Thoracic aorta (tissue), 2 donors: ENCODE results near the gene CCDC88C. TPM values are rescaled to one million over a fixed set of nuclear protein-coding genes. Genes with fewer than 3 reads are reported as not detected.

Source experiments
- ATAC-seq: fragments of 150-250 bp; one replicate; pipeline ENCODE4 v1.8.0; 2017; ENCODE audit warnings: low read depth; ENCODE audit not compliant: insufficient number of reproducible peaks, low FRiP score
- DNase-seq: peaks from one replicate; pipeline ENCODE4 v3.0.0-alpha.2; 2020; ENCODE audit warnings: low spot score
- H3K27ac ChIP-seq, 2 donors: fragments of 200-600 bp; sonication (generic); 1 replicate in 1 of 2; 2 replicates in 1 of 2; pipeline ENCODE4 v1.5.1; 2016; ENCODE audit warnings: mild to moderate bottlenecking in 2 of 2, moderate library complexity in 2 of 2
- H3K27me3 ChIP-seq: fragments of 200-600 bp; sonication (generic); replicated peaks from 2 replicates; pipeline ENCODE4 v1.6.0; 2016; ENCODE audit warnings: mild to moderate bottlenecking; ENCODE audit not compliant: insufficient read depth
- H3K36me3 ChIP-seq: fragments of 200-600 bp; sonication (generic); one replicate; pipeline ENCODE4 v1.5.1; 2016
- H3K4me1 ChIP-seq, 2 donors: fragments of 200-600 bp; sonication (generic); 1 replicate in 1 of 2; 2 replicates in 1 of 2; pipeline versions ENCODE4 v1.5.1 to v1.6.0; 2016; ENCODE audit warnings: low read depth in 2 of 2, mild to moderate bottlenecking in 1 of 2; ENCODE audit not compliant: control insufficient read depth in 1 of 2
- H3K4me3 ChIP-seq: fragments of 200-600 bp; sonication (generic); 2 replicates; pipeline ENCODE4 v1.5.1; 2016; ENCODE audit warnings: mild to moderate bottlenecking
- H3K9me3 ChIP-seq: fragments of 200-600 bp; sonication (generic); 2 replicates; pipeline ENCODE4 v1.5.1; 2016
- CTCF ChIP-seq: fragments of 200-600 bp; sonication (generic); IDR thresholded peaks from one replicate; pipeline ENCODE4 v1.5.1; 2019; ENCODE audit warnings: antibody characterized with exemption
- total RNA-seq, 2 donors: library from RNA; depleted of rRNA; stranded (reverse); fragments of >200 nt; gene quantifications; one replicate each; pipeline versions ENCODE4 v1.1.0 to v1.2.3, GENCODE V29; 2016

Gene CCDC88C
- total RNA-seq, 2 donors from 2014 or later, result 3.7 to 11.5 TPM

GRCh38 chr14:91456283-91456682 lies 38.7 kb upstream of the CCDC88C start:
- DNase-seq (no peak), ATAC-seq (no peak)
- Histone ChIP-seq H3K36me3 (peaks cover 32% of the 10 kb centered on the region), H3K9me3 (no peaks in the 10 kb centered on the region), H3K4me1 (no peaks in the 10 kb centered on the region), H3K27me3 (no peaks in the 10 kb centered on the region), H3K27ac (no peak overlapping the region), H3K4me3 (no peak overlapping the region)
- no peak for TF ChIP-seq CTCF

- ATAC-seq (no peak), DNase-seq (no peak)
- Histone ChIP-seq H3K4me3 (no peak overlapping the region), H3K27ac (no peak overlapping the region), H3K9me3 (no peaks in the 10 kb centered on the region), H3K36me3 (peaks cover 18% of the 10 kb centered on the region), H3K4me1 (no peaks in the 10 kb centered on the region), H3K27me3 (no peaks in the 10 kb centered on the region)
- TF ChIP-seq CTCF, result no peak
These were observed 37.0 kb upstream of the CCDC88C start for GRCh38 chr14:91454580-91454979.

GRCh38 chr14:91454155-91454554 lies 36.5 kb upstream of the CCDC88C start:
- Histone ChIP-seq H3K4me1 (no peaks in the 10 kb centered on the region), H3K4me3 (no peak overlapping the region), H3K9me3 (no peaks in the 10 kb centered on the region), H3K27ac (no peak overlapping the region), H3K27me3 (no peaks in the 10 kb centered on the region), H3K36me3 (peaks cover 15% of the 10 kb centered on the region)
- DNase-seq, result no peak
- no peak for TF ChIP-seq CTCF
- no peak for ATAC-seq

- DNase-seq, result no peak
- no peaks in the 10 kb centered on the region for H3K27me3 ChIP-seq
- H3K36me3 ChIP-seq, result peaks cover 12% of the 10 kb centered on the region
- TF ChIP-seq CTCF, result no peak
- H3K9me3 ChIP-seq, result no peaks in the 10 kb centered on the region
- H3K4me1 ChIP-seq, result no peaks in the 10 kb centered on the region
- no peak for ATAC-seq
- no peak overlapping the region for H3K27ac ChIP-seq
- H3K4me3 ChIP-seq, result no peak overlapping the region
These were observed 36.1 kb upstream of the CCDC88C start for GRCh38 chr14:91453744-91454143.

GRCh38 chr14:91444335-91445020 lies 26.9 kb upstream of the CCDC88C start:
- no peak for ATAC-seq
- H3K9me3 ChIP-seq, result no peaks in the 10 kb centered on the region
- no peaks in the 10 kb centered on the region for H3K27me3 ChIP-seq
- no peaks in the 10 kb centered on the region for H3K36me3 ChIP-seq
- DNase-seq, result no peak
- H3K4me3 ChIP-seq, result no peak overlapping the region
- H3K4me1 ChIP-seq, result no peaks in the 10 kb centered on the region
- no peak overlapping the region for H3K27ac ChIP-seq
- TF ChIP-seq CTCF, result no peak
